Esophagus mucosa (tissue), 1 donor: ENCODE data around the gene TSPAN8. TPM values are rescaled to one million over a fixed set of nuclear protein-coding genes. Genes with fewer than 3 reads are reported as not detected.
"Not testable (repeated sequence)": the region's sequence is repeated elsewhere in the genome, so short reads cannot be mapped to it uniquely, and the experiment has no call there.

Source experiments
- ATAC-seq: fragments of 200-7000 bp; cut with Tn5 transposase; one replicate; pipeline ENCODE4 v1.9.1; 2020
- total RNA-seq: library from RNA; stranded (reverse); gene quantifications from one replicate; pipeline ENCODE4 v1.2.4, GENCODE V29; 2023
- donor health status: DM: yes; HTN: yes; CAD: no.

The TSPAN8 gene
- 0.60 TPM for total RNA-seq

DNA sequence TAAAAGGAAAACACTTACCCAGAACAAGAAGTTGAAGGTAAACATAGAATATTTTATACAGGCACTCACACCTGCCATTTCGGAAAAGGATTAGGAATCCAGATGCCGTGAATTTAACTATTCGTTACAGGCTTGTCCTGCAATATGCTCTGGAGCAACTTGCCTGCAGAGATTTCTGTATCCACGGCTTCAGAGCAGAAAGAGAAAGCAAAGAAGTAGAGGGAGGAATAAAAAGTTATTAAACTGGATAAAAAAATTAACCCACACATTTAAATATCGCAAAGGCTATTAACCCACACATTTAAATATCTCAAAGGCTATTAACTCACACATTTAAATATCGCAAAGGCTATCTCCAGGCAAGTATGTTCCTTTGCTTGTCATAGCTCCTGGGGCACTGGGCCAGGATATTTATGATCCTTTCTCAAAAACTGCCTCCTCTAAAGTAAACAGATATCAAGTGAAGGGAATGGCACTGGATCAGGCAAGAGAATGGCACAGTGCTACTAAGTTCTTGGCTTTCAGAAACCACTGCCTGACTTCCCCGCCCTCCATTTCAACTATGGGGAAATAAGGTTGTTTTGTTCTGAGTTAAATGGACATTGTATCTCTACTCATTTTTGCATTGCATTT lies at the start of gene TSPAN8:
TSPAN8 (minus strand) TSS at position 399 of the 633 bp plus-strand sequence; CDS start at position 78, 321 bp downstream.
- ATAC-seq = no peak

DNA sequence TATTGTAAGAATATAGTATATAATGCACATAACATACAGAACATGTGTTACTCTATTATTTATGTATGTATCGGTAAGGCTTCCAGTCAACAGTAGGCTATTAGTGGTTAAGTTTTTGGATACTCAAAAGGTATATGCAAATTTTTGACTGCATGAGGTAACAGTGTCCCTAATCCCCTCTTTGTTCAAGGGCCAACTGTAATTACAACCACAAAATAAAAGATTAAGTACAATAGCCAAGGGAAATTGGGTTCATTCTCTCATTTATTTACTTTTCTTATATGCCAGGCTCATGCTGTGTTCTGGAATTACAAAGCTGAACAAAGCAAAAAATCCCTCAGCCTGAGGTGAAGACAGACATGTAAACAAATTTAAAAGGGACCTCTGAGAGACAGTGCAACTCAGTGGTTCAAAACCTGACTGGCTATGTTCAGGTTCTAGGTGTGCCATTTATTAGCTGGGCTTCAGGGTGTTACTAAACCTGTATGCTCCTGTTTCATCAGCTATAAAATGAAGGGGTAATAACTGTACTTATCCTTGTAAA lies 43.4 kb upstream of the TSPAN8 start:
- ATAC-seq = no peak

GRCh38 chr12:71200706-71201105 lies 42.9 kb upstream of the TSPAN8 start:
- no peak for ATAC-seq

- ATAC-seq = no peak
Observed at GRCh38 chr12:71197460-71197859, 39.7 kb upstream of the TSPAN8 start.

DNA sequence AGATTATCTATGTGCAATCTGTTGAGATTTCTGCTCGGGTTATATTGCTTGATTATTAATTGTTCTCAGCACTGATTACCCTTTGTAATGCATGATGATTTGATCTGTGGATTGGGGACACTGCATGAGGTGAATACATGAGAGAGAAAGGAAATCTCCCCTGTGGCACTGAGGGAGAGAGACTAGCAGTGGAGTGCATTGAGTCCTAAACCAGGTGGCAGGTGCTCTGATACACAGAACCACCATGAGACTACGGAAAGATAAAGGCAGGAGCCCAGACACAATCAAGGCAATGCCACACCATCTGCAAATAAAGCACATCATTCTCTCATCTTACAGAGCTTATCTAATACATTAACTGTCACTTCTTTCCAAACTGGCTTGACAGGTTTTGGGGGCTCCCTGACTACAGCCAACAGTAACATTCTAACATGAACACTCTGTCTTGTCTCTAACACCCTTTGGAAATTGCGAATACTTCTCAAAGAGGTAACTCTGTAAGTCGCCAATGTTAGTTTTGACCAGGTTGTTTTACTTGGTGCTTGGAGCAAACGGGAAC lies 37.6 kb upstream of the TSPAN8 start:
- ATAC-seq = no peak

DNA sequence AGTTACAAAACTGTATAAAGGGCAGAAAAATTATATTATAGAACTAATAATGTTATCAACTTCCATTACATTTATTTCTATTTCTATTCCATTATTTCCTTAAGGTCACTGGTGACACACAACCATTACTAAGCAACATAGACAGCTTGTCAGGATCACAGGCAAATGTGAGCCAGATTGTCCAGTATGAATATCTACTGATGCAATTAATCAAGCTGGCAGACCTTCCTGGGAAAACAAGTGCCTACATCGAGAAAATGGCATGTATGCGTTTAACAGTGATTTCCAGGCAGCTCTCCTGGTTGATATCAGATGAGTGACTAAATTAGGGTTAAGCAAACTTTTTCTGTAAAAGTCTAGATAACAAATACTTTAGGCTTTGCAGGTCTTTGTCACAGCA lies 36.9 kb upstream of the TSPAN8 start:
- no peak for ATAC-seq

GRCh38 chr12:71193041-71193440 lies 35.2 kb upstream of the TSPAN8 start:
- ATAC-seq = no peak

DNA sequence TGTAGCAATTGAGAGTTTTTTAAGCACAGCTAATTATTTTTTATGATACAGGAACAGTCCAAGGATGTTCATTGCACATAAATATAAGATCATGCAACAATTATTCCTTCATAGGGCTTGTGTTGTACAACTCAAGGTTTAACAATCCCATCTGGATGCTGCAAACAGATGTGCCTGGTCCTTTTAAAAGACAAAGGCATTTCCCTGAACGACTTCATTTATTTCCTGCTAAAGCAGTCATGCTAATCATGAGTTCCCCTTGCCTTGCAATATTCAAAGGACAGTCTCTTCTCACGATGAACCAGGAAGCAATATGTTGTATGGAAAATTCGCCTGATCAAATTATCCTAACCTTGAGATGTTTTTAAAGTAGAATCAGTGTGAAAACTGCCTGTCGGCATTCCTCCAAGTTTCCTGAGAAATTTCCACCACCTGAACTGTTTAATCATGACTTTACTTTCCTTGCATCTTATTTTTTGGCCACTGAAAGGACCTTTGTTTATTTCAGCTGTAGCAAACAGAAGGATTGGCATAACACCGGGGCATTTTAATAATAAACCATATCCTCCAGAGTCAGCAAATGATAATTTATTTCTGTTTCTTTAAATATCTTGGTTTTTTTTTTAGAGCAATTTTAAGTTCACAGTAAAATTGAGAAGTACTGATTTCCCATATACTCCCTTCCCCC lies 33.9 kb upstream of the TSPAN8 start:
- ATAC-seq = no peak

DNA sequence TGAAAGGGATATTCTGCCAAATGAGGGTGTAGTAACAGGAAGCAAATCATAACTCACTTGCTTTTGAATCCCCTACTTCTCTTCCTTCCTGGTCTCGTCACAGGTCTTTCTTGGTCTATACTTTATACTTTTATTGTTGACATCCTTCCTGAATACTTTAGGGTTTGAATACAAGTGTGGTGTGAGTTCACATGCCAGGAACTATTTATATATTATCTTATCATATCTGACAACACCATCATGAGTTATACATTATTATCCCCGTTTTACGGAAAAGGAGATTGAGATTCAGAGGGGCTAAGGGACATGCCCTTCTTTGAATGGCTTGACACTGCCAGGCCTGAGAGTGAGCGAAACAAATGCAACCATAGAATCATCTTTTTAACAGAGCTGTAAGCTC lies 33.0 kb upstream of the TSPAN8 start:
- no peak for ATAC-seq

- ATAC-seq = no peak
Observed at GRCh38 chr12:71187379-71187778, 29.6 kb upstream of the TSPAN8 start.

GRCh38 chr12:71186571-71187288 lies 28.9 kb upstream of the TSPAN8 start:
- no peak for ATAC-seq

DNA sequence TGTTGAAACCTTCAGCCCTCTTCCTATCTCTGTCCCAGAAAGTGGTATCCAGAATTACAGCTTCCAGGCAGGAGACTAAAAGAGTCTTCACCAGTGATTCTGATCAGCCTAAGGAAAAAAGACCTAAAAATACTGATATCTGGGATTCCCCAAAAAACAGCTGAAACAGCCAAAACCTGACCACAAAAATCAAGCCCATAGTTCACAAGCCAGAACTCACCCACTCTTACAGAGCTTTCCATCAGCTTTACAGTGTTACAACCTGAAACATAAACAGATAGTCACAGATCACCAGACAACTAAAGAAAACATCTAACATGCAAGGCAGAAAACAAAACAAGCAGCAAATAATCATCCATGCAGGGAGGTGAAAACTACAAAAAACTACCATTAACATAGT lies 26.0 kb upstream of the TSPAN8 start:
- no peak for ATAC-seq

DNA sequence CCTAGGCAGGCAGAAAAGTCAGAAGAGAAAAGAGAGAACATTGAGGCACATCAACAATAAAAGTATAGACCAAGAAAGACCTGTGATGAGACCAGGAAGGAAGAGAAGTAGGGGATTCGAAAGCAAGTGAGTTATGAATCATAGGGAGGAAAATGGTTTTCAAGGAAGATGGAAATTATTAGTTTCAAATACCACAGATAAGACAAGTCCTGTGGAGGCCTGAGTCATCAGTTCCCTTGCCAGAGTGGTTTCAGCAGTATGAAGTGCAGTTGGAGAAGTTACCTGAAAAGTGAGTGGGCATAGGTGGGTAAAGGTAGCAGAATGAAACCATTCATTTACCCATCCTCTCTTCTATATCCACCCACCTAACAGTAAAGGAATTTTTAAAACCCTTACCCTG lies 25.2 kb upstream of the TSPAN8 start:
- ATAC-seq = no peak

DNA sequence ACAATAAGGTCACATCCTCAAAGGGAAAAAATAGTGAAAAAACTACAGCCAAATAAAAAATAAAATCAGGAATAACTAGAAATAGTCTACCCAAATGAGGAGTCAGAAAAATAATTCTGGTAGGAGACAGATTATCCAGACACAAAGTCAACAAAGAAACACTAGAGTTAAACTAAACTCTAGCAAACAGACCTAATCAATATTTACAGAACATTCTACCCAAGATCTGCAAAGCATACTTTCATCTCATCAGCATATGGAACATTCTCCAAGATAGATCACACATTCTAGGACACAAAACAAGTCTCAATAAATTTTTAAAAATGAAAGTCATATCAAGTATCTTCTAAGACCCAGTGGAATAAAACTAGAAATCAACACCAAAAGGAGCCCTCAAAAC lies 20.4 kb upstream of the TSPAN8 start:
- no peak for ATAC-seq

- no peak for ATAC-seq
Observed at GRCh38 chr12:71174825-71175224, 17.0 kb upstream of the TSPAN8 start.

DNA sequence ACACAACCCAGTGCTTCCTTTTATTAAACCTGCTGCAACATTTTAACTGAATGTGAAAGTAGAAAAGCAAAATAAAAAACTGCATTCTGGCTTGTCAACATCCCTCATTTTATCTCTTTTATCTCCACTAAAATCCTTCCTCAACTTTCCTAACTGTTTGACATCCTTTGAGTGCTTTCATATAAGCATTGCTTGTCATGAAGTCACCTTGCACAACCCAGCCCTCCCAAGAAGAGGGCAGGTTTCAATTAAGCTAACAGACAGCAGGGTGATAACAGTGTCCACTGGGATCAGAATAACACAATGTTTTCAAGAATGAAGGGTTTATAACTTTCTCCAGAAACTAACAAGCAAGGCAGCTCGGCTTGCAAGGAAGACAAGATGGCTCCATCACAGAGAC lies 16.3 kb upstream of the TSPAN8 start:
- no peak for ATAC-seq

GRCh38 chr12:71170456-71170855 lies 12.7 kb upstream of the TSPAN8 start:
- no peak for ATAC-seq

DNA sequence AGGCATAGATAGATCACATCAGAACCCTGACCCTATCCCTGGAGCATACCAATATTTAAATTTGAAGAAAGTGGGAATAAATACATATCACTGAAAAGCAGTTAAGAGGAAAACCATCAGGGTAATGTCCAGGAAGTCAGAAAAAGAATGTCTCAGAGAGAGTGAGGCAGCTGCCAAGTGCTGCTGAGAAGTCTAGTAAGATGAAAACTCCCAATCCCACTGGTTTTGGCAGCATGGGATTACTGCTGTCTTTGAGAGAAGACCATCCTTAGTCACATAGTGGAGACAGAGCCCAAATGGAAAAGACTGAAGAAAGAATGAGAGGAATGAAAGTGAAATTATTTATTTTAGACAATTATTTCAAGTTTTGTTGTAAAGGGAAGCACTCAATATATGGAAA lies 11.5 kb upstream of the TSPAN8 start:
- ATAC-seq = no peak

DNA sequence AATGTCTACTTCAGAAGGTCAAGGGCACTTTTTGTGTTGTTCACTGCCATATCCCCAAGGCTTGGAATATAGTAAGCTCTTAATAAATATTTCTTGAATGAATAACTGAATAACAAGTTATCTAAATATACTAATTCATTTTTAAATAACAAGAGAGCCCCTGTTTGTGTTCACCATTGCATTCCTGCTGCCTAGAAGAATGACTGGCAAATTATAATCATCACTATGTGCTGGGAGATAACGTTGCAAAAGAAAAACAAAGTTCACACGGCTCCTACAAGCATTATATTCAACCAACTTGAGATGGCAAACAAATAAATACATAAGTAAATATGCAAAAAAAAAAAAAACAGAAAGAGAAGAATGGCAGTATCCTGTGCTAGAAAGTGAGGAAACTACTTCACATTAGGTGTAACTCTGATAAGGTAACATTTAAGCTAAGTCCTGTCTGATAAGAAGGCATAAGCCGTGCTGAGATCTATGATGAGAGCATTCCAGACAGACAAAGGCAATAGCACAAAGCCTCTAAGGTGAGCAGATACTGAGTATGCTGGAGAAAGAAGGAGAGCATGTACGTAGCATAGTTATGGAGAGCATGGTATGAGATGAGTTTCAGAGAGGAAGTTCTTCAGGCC lies 9.2 kb upstream of the TSPAN8 start:
- ATAC-seq = no peak

DNA sequence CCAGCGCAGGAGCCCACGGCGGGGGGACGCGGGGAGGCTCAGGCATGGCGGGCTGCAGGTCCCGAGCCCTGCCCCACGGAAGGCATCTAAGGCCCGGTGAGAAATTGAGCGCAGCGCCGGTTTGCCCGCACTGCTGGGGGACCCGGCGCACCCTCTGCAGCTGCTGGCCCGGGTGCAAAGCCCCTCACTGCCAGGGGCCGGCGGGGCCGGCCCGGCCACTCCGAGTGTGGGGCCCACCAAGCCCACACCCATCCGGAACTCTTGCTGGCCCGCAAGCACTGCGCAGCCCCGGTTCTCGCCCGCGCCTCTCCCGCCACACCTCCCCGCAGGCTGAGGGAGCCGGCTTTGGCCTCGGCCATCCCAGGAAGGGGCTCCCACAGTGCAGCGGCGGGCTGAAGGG lies 8.5 kb upstream of the TSPAN8 start:
- ATAC-seq = no peak

DNA sequence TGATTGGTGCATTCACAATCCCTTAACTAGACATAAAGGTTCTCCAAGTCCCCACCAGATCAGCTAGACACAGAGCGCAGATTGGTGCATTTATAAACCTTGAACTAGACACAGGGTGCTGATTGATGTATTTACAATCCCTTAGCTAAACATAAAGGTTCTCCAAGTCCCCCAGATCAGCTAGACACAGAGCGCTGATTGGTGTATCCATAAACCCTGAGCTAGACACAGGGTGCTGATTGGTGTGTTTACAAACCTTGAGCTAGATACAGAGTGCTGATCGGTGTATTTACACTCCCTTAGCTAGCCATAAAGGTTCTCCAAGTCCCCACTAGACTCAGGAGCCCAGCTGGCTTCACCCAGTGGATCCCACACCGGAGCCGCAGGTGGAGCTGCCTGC lies 8.0 kb upstream of the TSPAN8 start:
- ATAC-seq = not testable (repeated sequence)

DNA sequence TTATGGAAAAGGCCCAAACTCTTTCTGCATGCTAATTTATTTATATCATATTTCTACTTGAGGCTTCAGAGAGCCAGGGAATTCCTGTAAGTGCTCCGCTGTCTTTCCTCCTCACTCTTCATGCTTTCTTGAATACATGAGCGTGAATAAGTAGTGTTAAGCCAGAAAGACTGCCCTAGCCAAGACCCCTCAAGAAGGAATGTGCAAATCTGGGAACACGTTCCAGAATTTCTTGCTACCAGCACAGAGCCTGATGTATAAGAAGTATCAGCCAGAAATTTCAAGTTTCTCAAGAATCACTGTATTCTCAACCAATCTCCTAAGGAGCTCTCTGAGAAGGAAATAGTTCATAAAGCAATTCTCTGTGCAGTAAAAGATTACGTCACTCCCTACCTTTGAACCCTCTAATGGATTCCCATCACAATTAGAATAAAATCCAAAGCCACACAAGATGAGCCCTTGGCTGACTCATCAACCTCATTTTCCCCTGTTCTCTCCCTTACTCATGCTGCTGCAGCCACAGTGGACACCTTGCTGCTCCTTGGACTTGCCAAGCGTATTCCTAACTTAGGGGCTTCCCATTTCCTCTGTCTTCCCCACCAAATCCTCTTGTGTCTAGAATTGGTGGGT lies 6.9 kb upstream of the TSPAN8 start:
- no peak for ATAC-seq
